SK-N-SH (cell line): ENCODE results near the gene NT5DC3. TPM values are rescaled to one million over a fixed set of nuclear protein-coding genes. Genes with fewer than 3 reads are reported as not detected.

Source experiments
- CTCF ChIA-PET: fragments of 300-600, 350-600 bp; formaldehyde crosslinking; extraction: SDS; loops from one replicate; lab custom pipeline; 2021; lab: Yijun Ruan, JAX
- POLR2A ChIA-PET: fragments of 350-600 bp; sonication (Branson Sonifier 250); formaldehyde crosslinking; extraction: SDS; loops from one replicate; lab custom pipeline; 2020; ENCODE audit warnings: antibody characterized with exemption, inconsistent platforms; lab: Yijun Ruan, JAX
- DNase-seq: peaks from one replicate; pipeline ENCODE4 v3.0.0; 2012
- H2AFZ ChIP-seq: fragments of 200-600 bp; sonication (generic); 2 replicates; pipeline ENCODE4 v1.8.1; 2016; ENCODE audit warnings: antibody characterized with exemption, mild to moderate bottlenecking, low read depth
- H3F3A ChIP-seq: fragments of 200-600 bp; sonication (generic); replicated peaks from 2 replicates; pipeline ENCODE3; 2016; ENCODE audit warnings: antibody characterized with exemption, mild to moderate bottlenecking; ENCODE audit not compliant: insufficient read depth
- H3K27ac ChIP-seq, 2 experiments: fragments of 200-500 bp in 1 of 2; fragments of 200-600 bp in 1 of 2; sonication (Bioruptor generic) in 1 of 2; sonication (generic), shearing (Covaris generic) in 1 of 2; 2 replicates each; pipeline versions ENCODE4 v1.5.1 to v1.6.1; 2014 to 2016; ENCODE audit warnings: low read depth in 2 of 2, inconsistent platforms in 1 of 2, low read length in 1 of 2, mild to moderate bottlenecking in 1 of 2, mixed read lengths in 1 of 2
- H3K27me3 ChIP-seq: fragments of 200-600 bp; sonication (generic), shearing (Covaris generic); 2 replicates; pipeline ENCODE4 v1.6.1; 2016; ENCODE audit warnings: mixed run types; ENCODE audit not compliant: insufficient read depth
- H3K36me3 ChIP-seq, 2 experiments: fragments of 200-500 bp in 1 of 2; fragments of 200-600 bp in 1 of 2; sonication (Bioruptor generic) in 1 of 2; sonication (generic) in 1 of 2; replicated peaks in 1 of 2; 2 replicates each; pipeline versions ENCODE3 to v1.5.1; 2014 to 2016; ENCODE audit warnings: low read length in 1 of 2, mild to moderate bottlenecking in 1 of 2; ENCODE audit not compliant: insufficient read depth in 2 of 2, control insufficient read depth in 1 of 2
- H3K4me1 ChIP-seq, 2 experiments: fragments of 200-500 bp in 1 of 2; fragments of 200-600 bp in 1 of 2; sonication (Bioruptor generic) in 1 of 2; sonication (generic), shearing (Covaris generic) in 1 of 2; 2 replicates each; pipeline versions ENCODE4 v1.5.1 to v1.6.1; 2014 to 2016; ENCODE audit warnings: low read depth in 1 of 2, low read length in 1 of 2, mixed run types in 1 of 2; ENCODE audit not compliant: insufficient read depth in 2 of 2, control insufficient read depth in 1 of 2
- H3K4me2 ChIP-seq: fragments of 200-600 bp; sonication (generic), shearing (Covaris generic); 2 replicates; pipeline ENCODE4 v1.6.1; 2017; ENCODE audit warnings: mixed run types
- H3K4me3 ChIP-seq, 2 experiments: fragments of 200-500 bp in 1 of 2; fragments of 200-600 bp in 1 of 2; sonication (Bioruptor generic) in 1 of 2; sonication (generic), shearing (Covaris generic) in 1 of 2; 2 replicates each; pipeline versions ENCODE4 v1.5.1 to v1.8.1; 2014 to 2016; ENCODE audit warnings: low read depth in 2 of 2, inconsistent platforms in 1 of 2, low read length in 1 of 2, mild to moderate bottlenecking in 1 of 2, mixed read lengths in 1 of 2, moderate library complexity in 1 of 2
- H3K79me2 ChIP-seq: fragments of 200-600 bp; sonication (generic); 2 replicates; pipeline ENCODE4 v1.8.1; 2017; ENCODE audit warnings: mild to moderate bottlenecking; ENCODE audit not compliant: insufficient read depth
- H3K9ac ChIP-seq: fragments of 200-600 bp; sonication (generic); 2 replicates; pipeline ENCODE4 v1.6.1; 2017; ENCODE audit warnings: mixed run types
- H3K9me2 ChIP-seq: fragments of 200-600 bp; sonication (generic); 2 replicates; pipeline ENCODE4 v1.6.1; 2017; ENCODE audit warnings: mixed run types
- H3K9me3 ChIP-seq: fragments of 200-600 bp; sonication (generic); 2 replicates; pipeline ENCODE4 v1.6.1; 2017; ENCODE audit warnings: mixed run types, mild to moderate bottlenecking, moderate library complexity
- H4K20me1 ChIP-seq: fragments of 200-600 bp; sonication (generic); 2 replicates; pipeline ENCODE4 v1.6.1; 2017; ENCODE audit warnings: mild to moderate bottlenecking, mixed run types; ENCODE audit not compliant: insufficient read depth
- ELF1 ChIP-seq: IDR thresholded peaks from 2 replicates; pipeline ENCODE4 v1.4.0; 2012
- EP300 ChIP-seq, 2 experiments: IDR thresholded peaks; 2 replicates each; pipeline versions ENCODE4 v1.4.0 to v1.6.1; 2012; ENCODE audit warnings: borderline replicate concordance in 1 of 2, low read depth in 1 of 2, low read length in 1 of 2
- FOSL2 ChIP-seq: IDR thresholded peaks from 2 replicates; pipeline ENCODE4 v1.4.0; 2012; ENCODE audit warnings: low read depth, mild to moderate bottlenecking, moderate library complexity, borderline replicate concordance
- FOXJ3 ChIP-seq: sonication (generic); formaldehyde crosslinking; IDR thresholded peaks from 2 replicates; pipeline ENCODE4 v1.5.1; 2020; ENCODE audit warnings: mild to moderate bottlenecking, missing genetic modification reagents
- GATA2 ChIP-seq: sonication (generic); formaldehyde crosslinking; IDR thresholded peaks from 2 replicates; pipeline ENCODE4 v1.5.0; 2020; ENCODE audit warnings: mild to moderate bottlenecking, missing genetic modification reagents
- MEF2A ChIP-seq: IDR thresholded peaks from 2 replicates; pipeline ENCODE4 v1.4.0; 2012; ENCODE audit warnings: low read depth, borderline replicate concordance
- MXI1 ChIP-seq: IDR thresholded peaks from 2 replicates; pipeline ENCODE4 v1.6.1; 2012; ENCODE audit warnings: mild to moderate bottlenecking, low read depth, low read length, improper control_type of control experiment
- NFIC ChIP-seq: IDR thresholded peaks from 2 replicates; pipeline ENCODE4 v1.4.0; 2012; ENCODE audit warnings: borderline replicate concordance
- POLR2AphosphoS5 ChIP-seq: IDR thresholded peaks from 2 replicates; pipeline ENCODE4 v1.6.1; 2012; ENCODE audit warnings: low read depth, low read length
- RAD21 ChIP-seq: IDR thresholded peaks from 2 replicates; pipeline ENCODE4 v1.6.1; 2012; ENCODE audit warnings: mild to moderate bottlenecking, low read length
- REST ChIP-seq: IDR thresholded peaks from 2 replicates; pipeline ENCODE4 v1.6.1; 2012; ENCODE audit warnings: mild to moderate bottlenecking, low read depth, low read length, moderate library complexity
- RXRA ChIP-seq: IDR thresholded peaks from 2 replicates; pipeline ENCODE4 v1.4.0; 2012; ENCODE audit warnings: low read depth, mild to moderate bottlenecking, borderline replicate concordance
- SIN3A ChIP-seq: IDR thresholded peaks from 2 replicates; pipeline ENCODE4 v1.6.1; 2012; ENCODE audit warnings: low read depth, mild to moderate bottlenecking, low read length, moderate library complexity, borderline replicate concordance
- SMC3 ChIP-seq: IDR thresholded peaks from 2 replicates; pipeline ENCODE4 v1.6.1; 2012; ENCODE audit warnings: low read depth, low read length, improper control_type of control experiment
- TAF1 ChIP-seq: IDR thresholded peaks from 2 replicates; pipeline ENCODE4 v1.6.1; 2012; ENCODE audit warnings: low read depth, mild to moderate bottlenecking, low read length, moderate library complexity, borderline replicate concordance
- TCF12 ChIP-seq: IDR thresholded peaks from 2 replicates; pipeline ENCODE4 v1.4.0; 2012
- USF2 ChIP-seq: fragments of 150-350 bp; IDR thresholded peaks from 2 replicates; pipeline ENCODE4 v1.6.1; 2017; ENCODE audit warnings: antibody characterized with exemption, low read length, low read depth, borderline replicate concordance
- ZBTB33 ChIP-seq: IDR thresholded peaks from 2 replicates; pipeline ENCODE4 v1.4.0; 2012; ENCODE audit warnings: low read depth, borderline replicate concordance
- WGBS: methylation state at CpG from one replicate; pipeline ENCODE4 v1.1.6; 2017; ENCODE audit warnings: low lambda C conversion rate; 5-methylcytosine and 5-hydroxymethylcytosine counted together
- polyA plus RNA-seq, 3 experiments: library from polyadenylated mRNA; depleted of rRNA; stranded (reverse); fragments of >200 nt; gene quantifications; 2 replicates each; pipeline ENCODE4 v1.2.3, GENCODE V29; 2012
- TF ChIP-seq, protein P1 (sequence below): IDR thresholded peaks from 2 replicates; pipeline ENCODE4 v1.4.0; 2012; ENCODE audit warnings: low read depth

The NT5DC3 gene
- polyA plus RNA-seq, 1 of the 3 experiments (the other 2 are of a cell fraction), result 11.0 TPM

DNA sequence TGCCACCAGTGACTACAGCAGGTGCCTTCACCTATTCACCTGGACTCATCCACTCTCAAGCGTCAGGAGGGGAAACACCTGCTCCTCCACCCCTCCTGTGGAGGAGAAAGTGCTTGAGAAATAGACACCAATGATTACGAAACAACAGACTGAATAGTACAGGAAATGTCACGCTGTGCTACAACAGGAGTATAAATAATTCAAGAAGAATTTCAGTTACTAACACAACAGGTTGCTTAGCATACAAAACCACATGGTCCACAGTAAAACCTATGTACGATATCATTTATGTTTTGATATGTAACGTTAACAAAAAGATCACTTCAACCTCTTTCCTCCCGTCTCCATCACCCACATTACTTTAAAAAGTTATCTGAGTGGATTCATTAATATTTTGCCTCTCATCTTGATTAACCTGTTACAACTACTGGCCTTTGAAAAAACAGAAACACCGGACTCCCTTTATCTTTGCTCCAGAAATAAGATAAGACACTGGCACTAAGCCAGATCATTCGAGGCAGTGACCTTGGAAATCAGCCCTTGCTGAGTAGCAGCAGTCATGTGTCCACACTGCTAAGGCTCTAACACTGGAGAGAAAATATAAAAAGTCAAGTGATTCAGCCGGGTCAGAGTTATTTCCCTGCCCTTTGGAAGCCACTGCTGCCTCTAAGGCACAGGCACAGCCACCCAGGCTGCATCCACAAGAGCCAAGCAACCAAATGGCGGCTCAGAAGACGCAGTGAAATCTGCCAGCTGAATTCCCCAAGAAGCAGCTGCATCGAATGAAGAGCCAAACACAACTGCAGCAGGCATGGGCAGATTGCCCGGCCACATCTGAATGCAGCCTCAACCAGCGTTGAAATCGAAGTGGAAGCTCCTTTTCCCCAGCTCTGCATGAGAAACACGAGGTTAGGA lies 40.9 kb downstream of the NT5DC3 start:
- DNase-seq, result peak; percentile 24
- TF ChIP-seq TAF1 (no peak), EP300 (IDR thresholded peaks at IDR 0.05; ENCODE audit: borderline replicate concordance in 1 of 2, low read depth in 1 of 2, low read length in 1 of 2) (no peak), SIN3A (no peak), TCF12 (peak; percentile 56; the same call in 1 of the 2 replicates), GATA2 (CRISPR knock-in tag) (peak; percentile 72)
- Histone ChIP-seq H3K36me3 (peaks cover 15 to 27% of the 10 kb centered on the region in 2 experiments), H3F3A (peaks cover 15% of the 10 kb centered on the region), H3K27ac (peak overlapping the region; percentile 14 to 16; a peak in 2 of 4 replicates), H3K4me2 (no peak overlapping the region), H2AFZ (no peak overlapping the region), H3K79me2 (peaks cover 5% of the 10 kb centered on the region; the same call in 1 of the 2 replicates), H3K4me3 (no peak overlapping the region), H3K9me3 (no peaks in the 10 kb centered on the region), H3K9ac (no peak overlapping the region), H3K27me3 (no peaks in the 10 kb centered on the region), H3K4me1 (peaks cover 15 to 34% of the 10 kb centered on the region in 2 experiments), H4K20me1 (no peaks in the 10 kb centered on the region), H3K9me2 (no peaks in the 10 kb centered on the region)
- 59% methylated on average over 16 of the region's 16 CpGs for WGBS
- POLR2A ChIA-PET, result no interaction called here
- CTCF ChIA-PET, result interaction anchor here (0.7 kb wide), 1 partner anchor 71 kb away, joined by 3 read pairs; no protein-coding TSS in a partner anchor

GRCh38 chr12:103799504-103799856 lies 41.6 kb downstream of the NT5DC3 start:
- Histone ChIP-seq H3K4me1 (peaks cover 18 to 34% of the 10 kb centered on the region in 2 experiments), H3K27me3 (no peaks in the 10 kb centered on the region), H3F3A (peaks cover 9% of the 10 kb centered on the region), H3K9ac (no peak overlapping the region), H3K4me3 (no peak overlapping the region), H3K36me3 (peaks cover 18 to 29% of the 10 kb centered on the region in 2 experiments), H3K9me3 (no peaks in the 10 kb centered on the region), H3K27ac (no peak overlapping the region; a peak in 1 of 4 replicates), H3K79me2 (peaks cover 5% of the 10 kb centered on the region; the same call in 1 of the 2 replicates), H4K20me1 (no peaks in the 10 kb centered on the region), H2AFZ (no peak overlapping the region), H3K4me2 (no peak overlapping the region), H3K9me2 (no peaks in the 10 kb centered on the region)
- CTCF ChIA-PET, result no interaction called here
- DNase-seq, result no peak
- POLR2A ChIA-PET, result no interaction called here
- 94% methylated on average over 4 of the region's 4 CpGs for WGBS
- TF ChIP-seq FOXJ3 (CRISPR knock-in tag) (no peak), ELF1 (no peak), EP300 (IDR thresholded peaks at IDR 0.05; ENCODE audit: borderline replicate concordance in 1 of 2, low read depth in 1 of 2, low read length in 1 of 2) (no peak), POLR2AphosphoS5 (no peak), GATA2 (CRISPR knock-in tag) (no peak), NFIC (no peak), RXRA (no peak), TCF12 (no peak), RAD21 (no peak), ZBTB33 (no peak), FOSL2 (no peak), SMC3 (no peak), REST (no peak), MEF2A (no peak), TAF1 (no peak), MXI1 (no peak), SIN3A (no peak), USF2 (no peak)
- TF ChIP-seq, protein P1, sequence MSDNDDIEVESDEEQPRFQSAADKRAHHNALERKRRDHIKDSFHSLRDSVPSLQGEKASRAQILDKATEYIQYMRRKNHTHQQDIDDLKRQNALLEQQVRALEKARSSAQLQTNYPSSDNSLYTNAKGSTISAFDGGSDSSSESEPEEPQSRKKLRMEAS, result no peak
